GM21447 (cell line): Measurements from ENCODE around the gene SH3RF1.
"Not testable (repeated sequence)": the region's sequence is repeated elsewhere in the genome, so short reads cannot be mapped to it uniquely, and the experiment has no call there.

ENCODE experiments used
- ATAC-seq: cut with Tn5 transposase; IDR thresholded peaks from one replicate; pipeline ENCODE4 v1.9.1; 2021; ENCODE audit not compliant: unreplicated experiment

Gene SH3RF1

GRCh38 chr4:169202878-169203277 is 67.9 kb downstream of the SH3RF1 start:
- ATAC-seq, result no peak

DNA sequence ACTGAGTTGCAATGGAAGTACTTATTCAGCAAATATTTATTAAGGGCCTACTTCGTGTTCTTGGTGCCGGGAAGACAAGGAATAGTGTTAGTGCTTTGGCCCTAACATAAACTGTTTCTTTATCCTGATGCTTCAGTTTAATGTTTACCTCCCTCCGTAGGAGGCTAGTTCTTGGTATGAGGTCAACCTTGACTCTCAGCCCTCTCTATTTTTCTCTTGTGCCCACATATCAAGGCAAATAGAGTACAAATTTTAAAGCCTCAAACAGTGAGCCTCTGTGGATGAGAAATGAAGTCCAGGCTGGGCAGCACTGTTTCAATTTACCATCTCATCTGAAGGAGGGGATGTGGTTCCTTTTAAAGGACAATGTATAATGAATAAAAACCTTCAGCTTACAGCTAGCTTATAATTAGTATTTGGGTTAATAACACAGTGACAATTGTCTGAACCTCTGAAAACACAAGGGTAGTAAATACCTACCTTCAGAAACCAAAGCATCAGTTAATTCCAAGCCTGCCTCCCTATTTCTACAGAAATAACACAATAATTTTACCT is 68.5 kb downstream of the SH3RF1 start:
- ATAC-seq, result peak; percentile 60

- ATAC-seq, result peak; percentile 28
These were observed 69.3 kb downstream of the SH3RF1 start for GRCh38 chr4:169201222-169202144.

DNA sequence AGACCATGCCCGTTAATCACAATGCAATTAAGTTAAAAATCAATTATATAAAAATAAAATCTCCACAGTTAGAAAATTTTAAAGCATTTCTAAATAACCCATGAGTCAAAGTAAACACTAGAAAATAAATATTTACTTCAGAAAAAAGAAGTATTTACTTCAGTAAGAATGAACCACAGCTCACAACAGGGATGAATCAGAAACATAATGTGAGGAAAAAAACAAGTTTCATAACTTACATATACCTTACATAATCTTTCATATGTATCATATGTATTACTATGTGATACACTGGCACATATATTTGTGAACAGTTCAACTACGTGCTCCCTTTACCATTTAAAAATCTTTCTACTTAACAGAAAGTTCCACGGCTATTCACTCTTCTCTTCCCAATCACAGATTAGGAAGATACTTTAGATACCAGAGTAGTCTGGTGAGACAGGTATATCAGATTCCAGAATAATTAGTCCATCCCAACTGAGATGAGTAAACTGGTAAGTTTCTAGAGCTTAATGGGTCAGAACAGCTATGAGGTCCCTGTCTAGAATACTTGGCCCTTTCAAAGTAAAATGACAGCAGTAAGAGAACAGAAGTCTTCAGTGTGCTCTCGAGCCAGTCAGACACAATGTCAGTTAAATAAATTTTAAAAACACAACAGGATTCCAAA is 70.3 kb downstream of the SH3RF1 start:
- no peak for ATAC-seq

DNA sequence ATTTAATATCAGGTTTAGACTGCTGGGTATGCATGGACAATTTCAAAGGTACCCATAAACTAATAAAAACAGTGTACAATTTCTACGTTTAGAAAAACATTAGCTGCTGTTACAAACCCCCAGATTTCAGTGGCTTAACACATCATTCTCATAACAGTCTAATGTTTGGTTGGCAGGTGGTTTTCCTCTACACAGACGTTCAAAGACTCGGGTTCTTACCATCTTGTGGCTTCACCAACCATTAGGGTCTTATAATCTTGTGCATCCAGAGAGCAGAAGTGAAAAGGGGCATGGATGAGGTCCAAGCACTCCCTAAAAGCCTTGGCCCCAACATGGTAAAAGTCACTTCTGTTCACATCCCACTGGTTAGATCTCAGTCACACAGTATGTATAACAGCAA is 71.6 kb downstream of the SH3RF1 start:
- ATAC-seq, result no peak

- no peak for ATAC-seq
These were observed 72.6 kb downstream of the SH3RF1 start for GRCh38 chr4:169198167-169198566.

DNA sequence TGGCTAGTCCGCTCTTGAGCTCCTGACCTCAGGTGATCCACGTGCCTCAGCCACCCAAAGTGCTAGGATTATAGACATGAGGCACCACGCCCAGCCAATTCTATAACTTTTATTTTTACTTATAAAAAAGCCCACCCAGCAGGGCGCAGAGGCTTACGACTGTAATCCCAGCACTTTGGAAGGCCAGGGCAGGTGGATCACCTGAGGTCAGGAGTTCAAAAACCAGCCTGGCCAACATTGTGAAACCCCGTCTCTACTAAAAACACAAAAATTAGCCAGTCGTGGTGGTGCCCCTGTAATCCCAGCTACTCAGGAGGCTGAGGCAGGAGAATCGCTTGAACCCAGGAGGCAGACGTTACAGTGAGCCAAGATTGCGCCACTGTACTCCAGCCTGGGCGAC is 73.5 kb downstream of the SH3RF1 start:
- not testable (repeated sequence) for ATAC-seq

GRCh38 chr4:169195032-169195431 is 75.7 kb downstream of the SH3RF1 start:
- no peak for ATAC-seq

DNA sequence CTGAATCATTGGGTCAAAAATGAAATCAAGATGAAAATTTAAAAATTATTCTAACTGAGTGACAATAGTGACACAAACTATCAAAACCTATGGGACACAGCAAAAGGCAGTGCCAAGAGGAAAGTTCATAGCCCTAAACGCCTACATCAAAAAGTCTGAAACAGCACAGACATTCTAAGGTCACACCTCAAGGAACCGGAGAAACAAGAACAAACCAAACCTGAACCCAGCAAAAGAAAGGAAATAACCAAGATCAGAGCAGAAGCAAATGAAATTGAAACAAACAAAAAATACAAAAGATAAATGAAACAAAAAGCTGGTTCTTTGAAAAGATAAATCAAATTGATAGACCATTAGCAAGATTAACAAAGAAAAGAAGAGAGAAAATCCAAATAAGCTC is 80.8 kb downstream of the SH3RF1 start:
- peak; percentile 44 for ATAC-seq

DNA sequence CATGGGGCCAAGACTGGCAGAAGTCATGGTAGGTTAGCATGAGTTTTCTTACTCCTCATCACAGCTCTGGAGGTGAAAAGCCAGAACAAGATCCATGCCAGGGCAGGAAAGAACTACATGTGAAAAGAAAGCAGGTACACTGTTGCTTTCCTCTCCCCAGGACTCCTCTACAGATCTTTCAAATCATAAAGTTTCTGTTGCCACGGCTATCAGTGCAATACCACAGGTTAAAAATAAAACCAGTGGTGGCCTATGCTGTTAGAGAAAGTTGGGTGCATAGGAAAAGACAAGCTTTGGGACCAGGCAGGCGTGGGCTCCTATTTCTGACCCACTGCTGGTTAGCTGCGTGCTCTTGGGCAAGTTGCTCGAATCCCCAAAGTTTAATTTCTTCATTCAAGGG is 81.4 kb downstream of the SH3RF1 start:
- ATAC-seq, result peak; percentile 97

- ATAC-seq, result no peak
These were observed 82.6 kb downstream of the SH3RF1 start for GRCh38 chr4:169188204-169188603.

- ATAC-seq, result no peak
These were observed 85.4 kb downstream of the SH3RF1 start for GRCh38 chr4:169185133-169185956.

GRCh38 chr4:169184686-169185085 is 86.1 kb downstream of the SH3RF1 start:
- no peak for ATAC-seq

GRCh38 chr4:169184236-169184635 is 86.5 kb downstream of the SH3RF1 start:
- ATAC-seq, result no peak

GRCh38 chr4:169183581-169183980 is 87.2 kb downstream of the SH3RF1 start:
- ATAC-seq, result no peak

DNA sequence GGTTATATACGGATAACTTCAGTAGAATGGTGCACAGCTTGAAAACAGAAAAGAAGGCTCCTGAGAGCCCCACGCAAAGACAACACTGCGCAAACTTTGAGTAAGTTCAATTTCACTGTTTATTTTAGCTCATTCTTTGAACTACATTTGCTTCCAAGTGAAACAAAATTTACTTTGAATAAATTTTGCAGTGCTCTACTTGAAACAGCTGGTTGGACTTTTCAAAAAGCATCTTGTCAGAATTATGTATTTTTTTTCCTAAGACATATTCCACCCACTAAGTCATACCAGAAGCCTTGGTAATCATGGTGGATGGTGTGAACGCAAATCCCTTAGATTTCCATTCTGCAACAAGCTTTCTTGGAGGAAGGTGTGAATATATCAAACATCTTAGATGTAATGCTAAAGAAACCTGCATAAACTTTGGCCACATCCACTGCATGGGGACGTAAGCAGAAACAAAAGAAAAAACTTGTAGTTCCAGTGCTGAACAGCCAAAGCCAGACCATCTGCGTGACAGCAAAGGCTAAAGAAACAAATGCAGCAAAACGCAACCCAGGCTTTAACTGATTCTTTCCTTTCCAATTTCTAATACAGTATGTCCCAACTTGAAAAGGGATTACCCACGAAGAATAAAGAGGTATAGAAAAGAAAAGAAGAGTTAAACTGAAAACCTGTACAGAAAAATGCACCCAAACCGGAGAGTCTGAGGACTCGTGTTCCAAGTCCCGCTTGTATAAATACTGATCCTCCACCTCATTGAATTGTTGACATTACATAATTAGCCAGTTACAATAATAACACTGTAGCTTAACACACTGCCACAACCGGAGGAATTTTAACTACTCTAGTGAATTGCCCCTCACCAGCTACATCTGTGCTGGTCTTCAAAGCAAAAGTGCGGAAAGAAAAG is 90.9 kb downstream of the SH3RF1 start:
- ATAC-seq, result no peak

- ATAC-seq, result not testable (repeated sequence)
These were observed 92.7 kb downstream of the SH3RF1 start for GRCh38 chr4:169178092-169178491.

- ATAC-seq, result no peak
These were observed 95.3 kb downstream of the SH3RF1 start for GRCh38 chr4:169175476-169175875.

DNA sequence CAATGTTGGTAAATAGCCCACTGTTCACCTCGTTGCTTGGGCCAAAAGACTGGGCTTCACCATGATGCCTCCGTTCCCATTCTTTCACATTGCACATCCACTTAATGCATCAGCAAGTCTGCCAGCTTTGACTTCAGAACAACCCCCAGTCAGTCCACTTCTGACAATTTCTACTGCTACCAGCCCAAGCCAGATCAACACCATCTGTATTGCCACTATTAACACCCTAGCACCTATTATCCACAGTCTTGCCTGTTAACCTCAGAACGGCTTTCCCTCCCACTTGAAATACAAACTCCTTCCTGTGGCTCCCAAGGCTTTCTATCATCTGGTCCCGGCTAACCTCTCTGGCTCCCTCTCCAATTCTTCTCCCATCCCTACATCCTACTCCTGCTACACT is 95.7 kb downstream of the SH3RF1 start:
- ATAC-seq, result no peak

DNA sequence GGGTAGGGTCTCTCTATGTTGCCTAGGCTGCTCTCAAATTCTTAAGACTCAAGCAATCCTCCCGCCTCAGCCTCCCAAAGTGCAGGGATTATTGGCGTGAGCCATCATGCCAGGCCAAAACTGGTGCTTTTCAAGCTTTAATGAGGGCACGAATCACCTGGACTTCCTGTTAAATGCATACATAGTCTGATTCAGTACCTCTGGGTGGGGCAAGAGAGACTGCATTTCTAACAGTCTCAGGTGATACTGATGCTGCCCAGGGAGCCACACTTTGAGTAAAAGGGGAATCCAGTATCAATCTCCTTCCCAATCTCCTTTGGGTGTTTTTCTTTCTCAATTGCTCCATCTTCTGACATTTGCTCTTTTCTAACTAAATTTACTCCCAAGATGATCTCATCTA is 96.5 kb downstream of the SH3RF1 start:
- no peak for ATAC-seq
